GM23248 (cell line): ENCODE data around the gene ARHGAP44.

Source experiments
- EZH2 ChIP-seq: fragments of 200-600 bp; sonication (generic); IDR thresholded peaks from 2 replicates; pipeline ENCODE4 v1.6.1; 2018; ENCODE audit warnings: antibody characterized with exemption, mild to moderate bottlenecking; ENCODE audit not compliant: insufficient read depth, poor library complexity, severe bottlenecking
- EZH2phosphoT487 ChIP-seq: fragments of 200-600 bp; sonication (generic); IDR thresholded peaks from 2 replicates; pipeline ENCODE4 v1.6.1; 2018; ENCODE audit warnings: antibody characterized with exemption, moderate library complexity, mild to moderate bottlenecking, low read depth; ENCODE audit not compliant: insufficient read depth

GRCh38 chr17:12867726-12868125 lies 78.4 kb downstream of the ARHGAP44 start:
- TF ChIP-seq EZH2 (no peak), EZH2phosphoT487 (no peak)
